HepG2 (cell line): Measurements from ENCODE around the gene GRIN2C.

Source experiments
- ARID3A ChIP-seq: IDR thresholded peaks from 2 replicates; pipeline ENCODE4 v1.6.1; 2012; ENCODE audit warnings: low read depth, low read length, improper control_type of control experiment
- CTCF ChIP-seq: sonication (generic); formaldehyde crosslinking; IDR thresholded peaks from 2 replicates; pipeline ENCODE4 v1.5.0; 2020; ENCODE audit warnings: mild to moderate bottlenecking, missing genetic modification reagents, moderate library complexity
- EP300 ChIP-seq, 3 experiments: sonication (generic) in 1 of 3; formaldehyde crosslinking in 1 of 3; IDR thresholded peaks; 2 replicates each; pipeline versions ENCODE4 v1.5.1 to v1.6.1; 2011 to 2020; ENCODE audit warnings: low read depth in 2 of 3, low read length in 2 of 3, borderline replicate concordance in 1 of 3, improper control_type of control experiment in 1 of 3, mild to moderate bottlenecking in 1 of 3, missing genetic modification reagents in 1 of 3, moderate library complexity in 1 of 3
- KDM1A ChIP-seq: IDR thresholded peaks from 2 replicates; pipeline ENCODE4 v1.6.1; 2016; ENCODE audit warnings: missing compliant biosample characterization
- MED13 ChIP-seq: sonication (generic); formaldehyde crosslinking; IDR thresholded peaks from 2 replicates; pipeline ENCODE4 v1.5.0; 2020; ENCODE audit warnings: missing genetic modification reagents
- SOX5 ChIP-seq: IDR thresholded peaks from 2 replicates; pipeline ENCODE4 v1.6.1; 2016; ENCODE audit warnings: borderline replicate concordance
- SP1 ChIP-seq, 2 experiments: fragments of 450-650 bp in 1 of 2; sonication (generic) in 1 of 2; formaldehyde crosslinking in 1 of 2; IDR thresholded peaks; 2 replicates each; pipeline versions ENCODE4 v1.4.0 to v1.6.1; 2016 to 2020; ENCODE audit warnings: missing genetic modification reagents in 1 of 2
- ZNF318 ChIP-seq: sonication (generic); formaldehyde crosslinking; IDR thresholded peaks from 2 replicates; pipeline ENCODE4 v1.4.0; 2020; ENCODE audit warnings: mild to moderate bottlenecking, missing genetic modification reagents
- ZNF331 ChIP-seq: sonication (generic); formaldehyde crosslinking; IDR thresholded peaks from 2 replicates; pipeline ENCODE4 v1.4.0; 2020; ENCODE audit warnings: missing genetic modification reagents

GRCh38 chr17:74901353-74902135, 41.9 kb upstream of the GRIN2C start:
- no peak for TF ChIP-seq SOX5 (CRISPR knock-in tag)
- no peak for TF ChIP-seq ARID3A
- no peak for TF ChIP-seq MED13 (CRISPR knock-in tag)
- no peak for TF ChIP-seq ZNF331
- no peak for TF ChIP-seq CTCF (CRISPR knock-in tag)
- no peak for TF ChIP-seq SP1 (IDR thresholded peaks at IDR 0.05)
- TF ChIP-seq SP1 (CRISPR knock-in tag; IDR thresholded peaks at IDR 0.05): no peak
- TF ChIP-seq KDM1A: no peak
- TF ChIP-seq EP300 (IDR thresholded peaks at IDR 0.05; ENCODE audit: low read depth in 2 of 2, low read length in 2 of 2): no peak
- TF ChIP-seq EP300 (CRISPR knock-in tag; IDR thresholded peaks at IDR 0.05; ENCODE audit: borderline replicate concordance): no peak
- no peak for TF ChIP-seq ZNF318 (CRISPR knock-in tag)
